GM19395 (cell line): ENCODE results near the gene ANKFY1.
"Not testable (repeated sequence)": the region's sequence is repeated elsewhere in the genome, so short reads cannot be mapped to it uniquely, and the experiment has no call there.

Experiments
- ATAC-seq: cut with Tn5 transposase; IDR thresholded peaks from one replicate; pipeline ENCODE4 v1.9.1; 2021; ENCODE audit warnings: mild to moderate bottlenecking, moderate library complexity; ENCODE audit not compliant: unreplicated experiment

Gene ANKFY1

GRCh38 chr17:4157618-4158333 is 106.0 kb downstream of the ANKFY1 start:
- ATAC-seq, result no peak

GRCh38 chr17:4156750-4157381 is 106.9 kb downstream of the ANKFY1 start:
- ATAC-seq, result no peak

GRCh38 chr17:4155980-4156620 is 107.7 kb downstream of the ANKFY1 start:
- ATAC-seq, result no peak

- ATAC-seq, result no peak
Observed at GRCh38 chr17:4154201-4154600, 109.6 kb downstream of the ANKFY1 start.

- ATAC-seq, result no peak
Observed at GRCh38 chr17:4152471-4152870, 111.3 kb downstream of the ANKFY1 start.

- no peak for ATAC-seq
Observed at GRCh38 chr17:4150096-4150495, 113.7 kb downstream of the ANKFY1 start.

GRCh38 chr17:4148611-4149308 is 115.0 kb downstream of the ANKFY1 start:
- no peak for ATAC-seq

GRCh38 chr17:4147751-4148310 is 115.9 kb downstream of the ANKFY1 start:
- ATAC-seq, result no peak

- ATAC-seq, result no peak
Observed at GRCh38 chr17:4146641-4147040, 117.1 kb downstream of the ANKFY1 start.

- ATAC-seq, result no peak
Observed at GRCh38 chr17:4144422-4144747, 119.4 kb downstream of the ANKFY1 start.

GRCh38 chr17:4143563-4144421 is 120.0 kb downstream of the ANKFY1 start:
- peak; percentile 60 for ATAC-seq

GRCh38 chr17:4142107-4142900 is 121.5 kb downstream of the ANKFY1 start:
- peak; percentile 24 for ATAC-seq

GRCh38 chr17:4140125-4140524 is 123.7 kb downstream of the ANKFY1 start:
- no peak for ATAC-seq

GRCh38 chr17:4138906-4139526 is 124.8 kb downstream of the ANKFY1 start:
- not testable (repeated sequence) for ATAC-seq

- no peak for ATAC-seq
Observed at GRCh38 chr17:4136373-4136772, 127.4 kb downstream of the ANKFY1 start.

GRCh38 chr17:4135489-4135888 is 128.3 kb downstream of the ANKFY1 start:
- ATAC-seq, result no peak

- ATAC-seq, result no peak
Observed at GRCh38 chr17:4134721-4135120, 129.1 kb downstream of the ANKFY1 start.

- no peak for ATAC-seq
Observed at GRCh38 chr17:4130715-4131114, 133.1 kb downstream of the ANKFY1 start.

- ATAC-seq, result no peak
Observed at GRCh38 chr17:4127555-4127954, 136.2 kb downstream of the ANKFY1 start.
